ENCODE results near the gene RIC3.

- TF ChIP-seq CTCF (IDR thresholded peaks at IDR 0.05) (no peak), POLR2A (IDR thresholded peaks at IDR 0.05) (no peak), EP300 (IDR thresholded peaks at IDR 0.05) (no peak)
Observed at GRCh38 chr11:8059571-8060011, 109.2 kb downstream of the RIC3 start.

All from tibial nerve (tissue), 4 donors.